AG04450 (cell line): Measurements from ENCODE around the gene GOLGA8K. TPM values are rescaled to one million over a fixed set of nuclear protein-coding genes. Genes with fewer than 3 reads are reported as not detected.
"Not testable (repeated sequence)": the region's sequence is repeated elsewhere in the genome, so short reads cannot be mapped to it uniquely, and the experiment has no call there.

Experiments used
- CTCF ChIA-PET: fragments of 300-600, 350-600 bp; formaldehyde crosslinking; extraction: SDS; loops from one replicate; lab custom pipeline; 2022; ENCODE audit warnings: antibody characterized with exemption, inconsistent platforms; lab: Charles Lee
- POLR2A ChIA-PET: fragments of 350-600 bp; formaldehyde crosslinking; extraction: SDS; loops from one replicate; lab custom pipeline; 2021; ENCODE audit warnings: antibody characterized with exemption, inconsistent platforms; lab: Yijun Ruan, JAX
- DNase-seq: peaks from one replicate; pipeline ENCODE4 v3.0.0-alpha.2; 2011; ENCODE audit warnings: low read depth, low spot score
- H3K27ac ChIP-seq: one replicate; pipeline ENCODE4 v1.5.1; 2012; ENCODE audit warnings: low read depth, low read length, control low read depth
- H3K27me3 ChIP-seq: one replicate; pipeline ENCODE4 v1.6.0; 2012; ENCODE audit warnings: low read length; ENCODE audit not compliant: control insufficient read depth, insufficient read depth
- H3K4me3 ChIP-seq: 2 replicates; pipeline ENCODE4 v1.5.1; 2011; ENCODE audit warnings: mild to moderate bottlenecking, low read depth, low read length, control low read depth
- H3K9me3 ChIP-seq: 2 replicates; pipeline ENCODE4 v1.5.1; 2012; ENCODE audit warnings: low read length; ENCODE audit not compliant: control insufficient read depth, insufficient read depth
- polyA plus RNA-seq: library from polyadenylated mRNA; depleted of rRNA; stranded (reverse); fragments of >200 nt; gene quantifications from 2 replicates; pipeline ENCODE4 v1.2.3, GENCODE V29; 2011; rRNA removed
- small RNA-seq: library from RNA; depleted of rRNA; stranded (forward); fragments of <200 nt; gene quantifications from one replicate; pipeline ENCODE3, GENCODE V24; 2012; ENCODE audit warnings: low read depth; ENCODE audit not compliant: insufficient read length

The GOLGA8K gene
- polyA plus RNA-seq, 1 experiment = not detected

- CTCF ChIA-PET, H3K4me3 ChIP-seq, H3K9me3 ChIP-seq, H3K27me3 ChIP-seq, DNase-seq, POLR2A ChIA-PET, H3K27ac ChIP-seq: not testable (repeated sequence)
Measured at GRCh38 chr15:32350563-32351220, 52.4 kb downstream of the GOLGA8K start.

GRCh38 chr15:32347037-32347436 is 56.1 kb downstream of the GOLGA8K start:
- H3K27me3 ChIP-seq, H3K4me3 ChIP-seq, POLR2A ChIA-PET, H3K9me3 ChIP-seq, CTCF ChIA-PET, DNase-seq, H3K27ac ChIP-seq: not testable (repeated sequence)

GRCh38 chr15:32345978-32346547 is 57.0 kb downstream of the GOLGA8K start:
- H3K4me3 ChIP-seq, H3K9me3 ChIP-seq, DNase-seq, H3K27ac ChIP-seq, H3K27me3 ChIP-seq, CTCF ChIA-PET, POLR2A ChIA-PET: not testable (repeated sequence)

GRCh38 chr15:32343921-32344320 is 59.2 kb downstream of the GOLGA8K start:
- POLR2A ChIA-PET, H3K27ac ChIP-seq, H3K27me3 ChIP-seq, CTCF ChIA-PET, H3K9me3 ChIP-seq, DNase-seq, H3K4me3 ChIP-seq: not testable (repeated sequence)

Small RNAs within 50 kb of the gene (small RNA-seq; reads per million reads assigned to genes)
- gene RF00096 (not detected), gene RN7SL185P (not detected), gene RN7SL539P (not detected)

Other genes starting within 250 kb of the GOLGA8K start
- not detected in 2 replicates for gene GOLGA8O, start 52.3 kb upstream of the GOLGA8K start, polyA plus RNA-seq
- gene GOLGA8N, start 190.2 kb upstream of the GOLGA8K start, polyA plus RNA-seq = 3.2 and 3.7 TPM in 2 replicates
- gene ARHGAP11A, start 212.2 kb upstream of the GOLGA8K start, polyA plus RNA-seq = 7.1 and 9.1 TPM in 2 replicates
- gene SCG5, start 238.4 kb upstream of the GOLGA8K start, polyA plus RNA-seq = 39.2 and 44.4 TPM in 2 replicates